ENCODE data around the gene NEUROD1.
A peak's percentile ranks its signal among the peaks of the same experiment; 100 is the strongest.
"Not testable (repeated sequence)": the region's sequence is repeated elsewhere in the genome, so short reads cannot be mapped to it uniquely, and the experiment has no call there.

The NEUROD1 gene

DNA sequence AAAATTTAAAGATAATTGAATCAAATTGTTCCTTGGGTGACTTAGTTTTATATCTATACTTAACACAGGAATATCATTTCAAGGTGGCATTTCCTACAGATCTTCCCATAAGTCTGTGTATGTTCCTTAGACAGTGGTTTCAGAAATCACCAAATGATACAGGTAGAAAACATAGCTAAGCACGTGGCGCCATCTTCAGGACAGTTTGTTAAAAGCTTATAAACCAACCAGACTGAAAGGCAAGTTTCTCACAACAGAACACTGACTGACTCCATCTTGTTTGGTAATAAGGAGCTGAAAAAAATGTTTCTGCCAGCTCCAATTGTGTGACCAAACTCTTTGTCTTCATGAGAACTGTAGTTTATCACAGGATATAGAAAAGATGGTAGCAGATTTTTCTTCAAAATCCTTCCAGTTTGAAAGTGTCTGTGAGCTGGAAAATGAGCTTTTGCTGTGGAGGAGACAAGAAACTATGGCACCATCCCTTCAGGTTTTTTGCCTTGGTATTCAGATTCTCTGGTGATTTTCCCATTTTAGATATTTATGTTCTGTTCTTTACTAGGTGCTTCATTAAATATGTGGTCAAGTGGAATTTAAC, 34.8 kb upstream of the NEUROD1 start:
- Histone ChIP-seq H3K4me1 (ENCODE audit: insufficient read depth, poor library complexity, severe bottlenecking) (no peaks in the 10 kb centered on the region), H3K9me3 (ENCODE audit: severe bottlenecking) (no peaks in the 10 kb centered on the region), H3K27me3 (ENCODE audit: insufficient read depth, poor library complexity, severe bottlenecking) (no peaks in the 10 kb centered on the region), H3K27ac (ENCODE audit: poor library complexity, severe bottlenecking) (no peak overlapping the region), H3K36me3 (ENCODE audit: low read depth) (no peaks in the 10 kb centered on the region), H3K4me3 (ENCODE audit: severe bottlenecking) (no peak overlapping the region)
- DNase-seq (ENCODE audit: low spot score) (no peak), ATAC-seq (ENCODE audit: low read depth) (peak; percentile 76)
- TF ChIP-seq, protein P1, sequence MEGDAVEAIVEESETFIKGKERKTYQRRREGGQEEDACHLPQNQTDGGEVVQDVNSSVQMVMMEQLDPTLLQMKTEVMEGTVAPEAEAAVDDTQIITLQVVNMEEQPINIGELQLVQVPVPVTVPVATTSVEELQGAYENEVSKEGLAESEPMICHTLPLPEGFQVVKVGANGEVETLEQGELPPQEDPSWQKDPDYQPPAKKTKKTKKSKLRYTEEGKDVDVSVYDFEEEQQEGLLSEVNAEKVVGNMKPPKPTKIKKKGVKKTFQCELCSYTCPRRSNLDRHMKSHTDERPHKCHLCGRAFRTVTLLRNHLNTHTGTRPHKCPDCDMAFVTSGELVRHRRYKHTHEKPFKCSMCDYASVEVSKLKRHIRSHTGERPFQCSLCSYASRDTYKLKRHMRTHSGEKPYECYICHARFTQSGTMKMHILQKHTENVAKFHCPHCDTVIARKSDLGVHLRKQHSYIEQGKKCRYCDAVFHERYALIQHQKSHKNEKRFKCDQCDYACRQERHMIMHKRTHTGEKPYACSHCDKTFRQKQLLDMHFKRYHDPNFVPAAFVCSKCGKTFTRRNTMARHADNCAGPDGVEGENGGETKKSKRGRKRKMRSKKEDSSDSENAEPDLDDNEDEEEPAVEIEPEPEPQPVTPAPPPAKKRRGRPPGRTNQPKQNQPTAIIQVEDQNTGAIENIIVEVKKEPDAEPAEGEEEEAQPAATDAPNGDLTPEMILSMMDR (IDR thresholded peaks at IDR 0.05; ENCODE audit: poor library complexity, severe bottlenecking), result peak; percentile 77

DNA sequence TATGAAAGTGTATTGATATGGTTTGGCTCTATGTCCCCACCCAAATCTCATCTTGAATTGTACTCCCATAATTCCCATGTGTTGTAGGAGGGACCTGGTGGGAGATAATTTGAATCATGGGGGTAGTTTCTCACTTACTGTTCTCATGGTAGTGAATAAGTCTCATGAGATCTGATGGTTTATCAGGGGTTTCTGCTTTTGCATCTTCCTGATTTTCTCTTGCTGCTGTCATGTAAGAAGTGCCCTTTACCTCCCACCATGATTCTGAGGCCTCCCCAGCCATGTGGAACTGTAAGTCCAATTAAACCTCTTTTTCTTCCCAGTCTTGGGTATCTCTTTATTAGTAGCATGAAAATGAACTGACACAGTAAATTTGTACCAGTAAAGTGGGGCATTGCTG, 30.7 kb upstream of the NEUROD1 start:
- not testable (repeated sequence) for H3K27ac ChIP-seq (ENCODE audit: poor library complexity, severe bottlenecking); H3K9me3 ChIP-seq (ENCODE audit: severe bottlenecking); H3K4me3 ChIP-seq (ENCODE audit: severe bottlenecking); ATAC-seq (ENCODE audit: low read depth); H3K27me3 ChIP-seq (ENCODE audit: insufficient read depth, poor library complexity, severe bottlenecking); H3K4me1 ChIP-seq (ENCODE audit: insufficient read depth, poor library complexity, severe bottlenecking); H3K36me3 ChIP-seq (ENCODE audit: low read depth); DNase-seq (ENCODE audit: low spot score)

DNA sequence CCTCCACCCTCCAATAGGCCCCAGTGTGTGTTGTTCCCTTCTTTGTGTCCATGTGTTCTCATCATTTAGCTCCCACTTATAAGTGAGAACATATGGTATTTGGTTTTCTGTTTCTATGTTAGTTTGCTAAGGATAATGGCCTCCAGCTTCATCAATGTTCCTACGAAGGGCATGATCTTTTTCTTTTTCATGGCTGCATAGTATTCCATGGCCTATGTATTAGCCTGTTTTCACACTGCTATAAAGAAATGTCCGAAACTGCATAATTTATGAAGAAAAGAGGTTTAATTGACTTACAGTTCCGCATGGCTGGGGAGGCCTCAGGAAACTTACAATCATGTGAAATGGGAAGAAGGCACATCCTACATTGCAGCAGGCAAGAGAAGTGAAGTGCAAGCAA, 22.2 kb upstream of the NEUROD1 start:
- not testable (repeated sequence) for H3K9me3 ChIP-seq (ENCODE audit: severe bottlenecking); ATAC-seq (ENCODE audit: low read depth)

DNA sequence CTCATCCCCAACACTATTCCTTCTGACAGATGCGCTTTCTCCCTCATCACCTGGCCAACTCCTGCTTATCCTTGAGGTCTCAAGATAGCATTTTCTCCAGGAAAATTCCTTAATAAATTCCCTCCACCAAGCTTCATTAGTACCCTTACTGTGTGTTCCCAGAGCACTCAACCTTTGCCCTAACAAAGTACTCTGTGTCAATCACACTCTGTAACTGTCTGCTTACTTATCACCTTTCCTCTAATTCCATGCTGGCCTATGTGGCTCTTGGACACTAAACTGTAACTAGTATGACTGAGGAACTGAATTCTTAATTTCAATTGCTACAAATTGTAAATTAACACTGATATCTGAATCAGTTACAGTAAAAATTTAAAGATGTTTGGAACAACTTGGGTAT, 17.9 kb upstream of the NEUROD1 start:
- TF ChIP-seq, protein P1 (IDR thresholded peaks at IDR 0.05; ENCODE audit: poor library complexity, severe bottlenecking), result no peak
- no peak overlapping the region for H3K27ac ChIP-seq (ENCODE audit: poor library complexity, severe bottlenecking)
- H3K27me3 ChIP-seq (ENCODE audit: insufficient read depth, poor library complexity, severe bottlenecking), result peaks cover 6% of the 10 kb centered on the region
- ATAC-seq (ENCODE audit: low read depth), result no peak
- no peaks in the 10 kb centered on the region for H3K4me1 ChIP-seq (ENCODE audit: insufficient read depth, poor library complexity, severe bottlenecking)
- no peaks in the 10 kb centered on the region for H3K36me3 ChIP-seq (ENCODE audit: low read depth)
- H3K9me3 ChIP-seq (ENCODE audit: severe bottlenecking), result no peaks in the 10 kb centered on the region
- no peak overlapping the region for H3K4me3 ChIP-seq (ENCODE audit: severe bottlenecking)
- DNase-seq (ENCODE audit: low spot score), result no peak

More for the DNA sequence above, 22.2 kb upstream of the NEUROD1 start:
- H3K4me1 ChIP-seq (ENCODE audit: insufficient read depth, poor library complexity, severe bottlenecking); H3K4me3 ChIP-seq (ENCODE audit: severe bottlenecking); H3K36me3 ChIP-seq (ENCODE audit: low read depth); H3K27me3 ChIP-seq (ENCODE audit: insufficient read depth, poor library complexity, severe bottlenecking); DNase-seq (ENCODE audit: low spot score); H3K27ac ChIP-seq (ENCODE audit: poor library complexity, severe bottlenecking): not testable (repeated sequence)

DNA sequence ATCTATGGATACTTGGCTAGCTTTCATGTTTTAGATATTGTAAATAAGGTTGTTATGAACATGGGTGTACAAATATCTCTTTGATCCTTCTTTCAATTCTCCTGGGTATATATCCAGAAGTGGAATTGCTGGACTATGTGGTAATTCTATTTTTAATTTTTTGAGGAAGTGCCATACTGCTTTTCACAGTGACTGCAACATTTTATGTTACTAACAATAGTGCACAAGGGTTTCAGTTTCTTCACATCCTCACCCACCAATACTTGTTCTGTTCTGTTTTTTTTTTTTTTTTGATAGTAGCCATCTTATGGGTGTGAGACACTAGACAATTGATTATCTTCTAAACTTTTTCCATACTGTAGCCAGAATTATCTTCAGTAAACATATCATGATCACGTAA, 17.3 kb upstream of the NEUROD1 start:
- H3K36me3 ChIP-seq (ENCODE audit: low read depth), result no peaks in the 10 kb centered on the region
- ATAC-seq (ENCODE audit: low read depth), result no peak

DNA sequence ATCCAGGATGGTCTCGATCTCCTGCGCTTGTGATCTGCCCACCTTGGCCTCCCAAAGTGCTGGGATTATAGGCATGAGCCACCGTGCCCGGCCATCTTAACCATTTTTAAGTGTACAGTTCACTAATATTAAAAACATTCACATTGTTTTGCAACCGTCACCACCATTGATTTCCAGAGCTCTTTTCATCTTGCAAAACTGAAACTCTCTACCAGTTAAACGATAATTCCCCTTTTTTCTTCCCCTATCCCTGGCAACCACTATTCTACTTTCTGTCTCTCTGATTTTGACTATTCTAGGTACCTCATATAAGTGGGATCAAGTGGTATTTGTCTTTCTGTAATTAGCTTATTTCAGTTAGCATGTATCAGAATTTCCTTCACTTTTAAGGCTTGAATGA, 16.8 kb upstream of the NEUROD1 start:
- Histone ChIP-seq H3K9me3 (ENCODE audit: severe bottlenecking) (no peaks in the 10 kb centered on the region), H3K27ac (ENCODE audit: poor library complexity, severe bottlenecking) (no peak overlapping the region), H3K4me3 (ENCODE audit: severe bottlenecking) (no peak overlapping the region), H3K36me3 (ENCODE audit: low read depth) (no peaks in the 10 kb centered on the region), H3K27me3 (ENCODE audit: insufficient read depth, poor library complexity, severe bottlenecking) (peaks cover 6% of the 10 kb centered on the region), H3K4me1 (ENCODE audit: insufficient read depth, poor library complexity, severe bottlenecking) (no peaks in the 10 kb centered on the region)
- DNase-seq (ENCODE audit: low spot score) (no peak), ATAC-seq (ENCODE audit: low read depth) (no peak)
- TF ChIP-seq, protein P1 (IDR thresholded peaks at IDR 0.05; ENCODE audit: poor library complexity, severe bottlenecking), result no peak

More for the DNA sequence above, 17.3 kb upstream of the NEUROD1 start:
- H3K4me3 ChIP-seq (ENCODE audit: severe bottlenecking), result no peak overlapping the region
- no peak overlapping the region for H3K27ac ChIP-seq (ENCODE audit: poor library complexity, severe bottlenecking)
- H3K27me3 ChIP-seq (ENCODE audit: insufficient read depth, poor library complexity, severe bottlenecking), result peaks cover 6% of the 10 kb centered on the region
- H3K9me3 ChIP-seq (ENCODE audit: severe bottlenecking), result no peaks in the 10 kb centered on the region
- TF ChIP-seq, protein P1 (IDR thresholded peaks at IDR 0.05; ENCODE audit: poor library complexity, severe bottlenecking), result no peak
- DNase-seq (ENCODE audit: low spot score), result no peak
- H3K4me1 ChIP-seq (ENCODE audit: insufficient read depth, poor library complexity, severe bottlenecking), result no peaks in the 10 kb centered on the region

All from RWPE2 (cell line).